HG02798 (cell line): ENCODE measurements around the gene FAM76B.
A peak's percentile ranks its signal among the peaks of the same experiment; 100 is the strongest.

Experiments
- ATAC-seq: cut with Tn5 transposase; IDR thresholded peaks from one replicate; pipeline ENCODE4 v1.9.1; 2021; ENCODE audit warnings: mild to moderate bottlenecking; ENCODE audit not compliant: unreplicated experiment, poor library complexity

Gene FAM76B

GRCh38 chr11:95792700-95793099, 3.1 kb upstream of the FAM76B start:
- ATAC-seq: no peak

DNA sequence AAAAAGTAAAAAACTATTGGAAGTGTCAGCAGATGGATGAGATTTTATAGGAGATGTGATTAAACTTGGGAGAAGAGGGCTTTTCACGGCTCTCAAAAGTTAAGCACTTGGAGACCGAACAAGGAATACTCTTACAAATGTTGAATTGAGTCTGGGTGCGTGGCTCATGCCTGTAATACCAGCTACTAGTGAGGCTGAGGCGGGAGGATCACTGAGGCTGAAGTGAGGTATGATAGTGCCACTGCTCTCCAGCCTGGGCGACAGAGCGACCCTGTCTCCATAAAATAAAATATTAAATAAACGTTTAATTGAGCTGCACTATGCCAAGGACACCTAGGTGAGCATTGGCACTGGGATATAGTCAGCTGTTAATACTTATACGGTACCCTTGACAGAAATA, 2.6 kb upstream of the FAM76B start:
- no peak for ATAC-seq

DNA sequence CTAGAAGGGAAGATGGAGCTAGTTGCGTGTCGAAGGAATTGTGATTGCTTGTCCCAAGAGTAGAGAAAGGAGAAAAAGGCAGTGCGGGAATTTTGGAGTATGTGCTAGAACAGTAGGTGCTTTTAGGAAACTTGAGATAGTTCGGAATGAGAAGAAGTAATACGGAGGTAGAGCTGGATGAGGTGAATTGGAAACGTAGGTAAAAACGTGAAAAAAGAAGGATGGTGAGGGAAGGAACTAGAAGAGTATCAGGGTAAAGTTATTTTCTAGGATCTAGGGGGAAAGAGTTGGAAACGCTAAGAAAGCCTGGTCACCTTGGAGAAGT, 2.1 kb upstream of the FAM76B start:
- no peak for ATAC-seq

GRCh38 chr11:95790933-95791708, 1.5 kb upstream of the FAM76B start:
- ATAC-seq: no peak

- ATAC-seq: peak; percentile 73
Measured at GRCh38 chr11:95790123-95790932, 746 bp upstream of the FAM76B start, which contains the start of gene CEP57. TSS of gene CEP57 (plus strand) at chr11:95790498. CDS start at chr11:95790699, 201 bp downstream.

DNA sequence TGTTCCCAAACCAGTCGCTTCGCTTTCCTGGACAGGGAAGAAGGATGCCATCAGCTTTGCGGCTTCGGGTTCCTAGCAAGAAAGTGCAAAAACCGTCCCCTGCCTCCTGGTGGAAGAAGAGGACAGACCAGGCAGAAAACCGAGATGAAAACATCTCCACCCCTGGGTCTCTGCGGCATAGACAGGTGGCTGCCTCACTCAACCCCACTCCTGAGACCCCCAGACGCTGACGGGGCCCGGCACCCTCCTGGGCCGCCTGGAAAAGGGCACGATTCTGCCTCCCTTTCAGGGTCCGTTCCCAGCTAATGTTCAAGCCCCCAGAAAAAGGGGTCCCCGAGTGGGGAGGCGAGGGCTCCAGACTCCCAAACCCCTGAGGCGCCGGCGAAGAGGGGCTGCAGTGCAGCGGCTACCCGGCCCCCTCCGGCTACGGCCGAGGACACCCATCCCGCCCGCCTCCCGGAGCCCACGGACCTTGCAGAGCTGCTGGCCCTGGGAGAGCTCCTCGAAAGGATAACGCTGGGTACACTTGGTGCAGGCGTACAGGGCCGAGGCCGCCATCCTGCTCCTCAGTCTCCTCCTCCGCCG, 569 bp downstream of the FAM76B start:
- ATAC-seq: no peak

DNA sequence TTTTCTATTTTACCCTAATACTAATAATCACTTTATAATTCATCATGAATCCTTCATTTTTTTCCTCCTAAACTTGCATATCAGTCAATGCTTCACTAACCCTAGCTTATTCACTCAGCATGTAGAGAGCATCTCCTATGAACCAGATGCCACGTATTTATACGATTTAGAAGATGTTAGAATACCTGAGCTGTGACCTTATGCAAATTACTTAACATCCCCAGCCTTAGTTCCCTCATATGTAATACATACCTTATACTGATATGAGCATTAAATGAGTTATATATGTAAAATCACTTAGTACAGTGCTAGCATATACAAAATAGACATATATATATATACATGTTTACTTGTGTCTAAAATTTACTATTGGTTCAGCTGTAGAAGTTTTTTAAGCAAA, 9.0 kb downstream of the FAM76B start:
- ATAC-seq: no peak

GRCh38 chr11:95778699-95779098, 10.9 kb downstream of the FAM76B start:
- no peak for ATAC-seq

GRCh38 chr11:95776859-95777258, 12.7 kb downstream of the FAM76B start:
- ATAC-seq: no peak

DNA sequence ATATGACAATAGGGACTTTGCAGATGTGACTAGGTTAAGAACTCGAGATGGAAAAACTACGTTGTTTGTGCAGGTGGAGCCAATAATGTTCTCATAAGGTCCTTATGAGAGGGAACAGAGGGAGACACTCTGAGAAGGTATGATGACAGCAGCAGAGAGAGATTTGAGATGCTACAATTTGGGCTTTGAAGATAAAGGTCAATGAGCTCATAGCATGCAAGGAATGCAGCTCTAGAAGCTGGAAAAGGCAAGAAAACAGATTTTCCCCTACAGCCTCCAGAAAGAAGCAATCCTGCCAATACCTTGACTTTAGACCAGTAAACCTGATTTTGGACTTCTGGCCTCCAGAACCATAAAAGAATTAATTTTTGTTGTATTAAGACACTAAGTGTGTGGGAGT, 21.1 kb downstream of the FAM76B start:
- no peak for ATAC-seq

DNA sequence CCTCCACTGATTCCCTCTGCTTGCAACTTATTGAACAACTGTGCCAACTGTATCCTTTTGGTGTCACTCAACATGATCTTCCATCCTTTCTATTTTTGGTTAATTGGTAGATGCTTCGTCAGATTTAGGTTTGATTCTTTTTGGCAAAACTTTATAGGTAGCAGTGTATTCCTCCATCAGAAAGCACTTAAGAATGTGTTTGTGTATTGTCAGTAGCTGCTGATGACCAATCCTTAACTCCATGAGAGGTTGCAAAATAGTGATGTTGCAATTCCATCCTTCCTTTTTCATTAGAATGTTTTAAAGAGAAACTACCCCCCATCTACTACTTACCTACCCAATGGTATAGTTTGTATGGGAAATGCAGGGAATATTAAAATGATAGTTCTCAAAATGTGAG, 22.1 kb downstream of the FAM76B start:
- no peak for ATAC-seq

GRCh38 chr11:95766701-95767100, 22.9 kb downstream of the FAM76B start:
- no peak for ATAC-seq

- peak; percentile 69 for ATAC-seq
Measured at GRCh38 chr11:95764267-95764898, 25.2 kb downstream of the FAM76B start.

DNA sequence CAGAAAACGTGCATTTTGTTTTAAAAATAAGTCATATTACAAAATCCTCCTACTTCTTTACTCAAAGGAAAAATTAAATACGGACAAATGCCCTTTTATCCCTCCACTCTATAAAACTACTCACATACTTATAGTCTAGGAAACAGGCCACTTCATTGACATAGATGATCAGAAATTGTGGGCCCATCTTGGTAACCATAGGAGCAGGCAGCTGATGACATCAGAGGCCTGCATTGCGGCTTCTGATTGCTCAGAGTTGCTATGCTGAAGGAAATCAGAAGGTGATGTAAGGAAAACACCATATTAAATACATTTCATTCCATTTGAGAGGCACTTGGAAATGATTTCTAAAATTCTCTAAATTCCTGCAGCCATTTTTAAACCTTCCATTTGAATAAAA, 27.0 kb downstream of the FAM76B start:
- no peak for ATAC-seq

DNA sequence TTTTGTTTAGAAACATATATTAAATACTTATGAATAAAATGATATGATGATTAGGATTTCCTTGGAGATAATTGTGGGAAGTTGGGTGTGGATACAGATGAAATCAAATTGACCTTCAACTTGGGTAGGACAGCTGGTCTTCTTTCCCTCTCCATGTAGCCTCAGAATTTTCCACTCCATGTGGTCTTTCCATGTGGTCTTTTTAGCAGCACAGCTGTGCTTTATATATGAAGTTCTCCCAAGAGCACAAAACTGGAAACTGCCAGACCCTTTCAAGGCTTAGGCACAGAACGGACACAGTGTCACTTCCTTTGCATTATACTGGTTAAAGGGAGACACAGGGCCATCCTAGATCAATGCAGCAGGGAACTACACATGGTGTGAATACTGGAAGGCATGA, 28.6 kb downstream of the FAM76B start:
- no peak for ATAC-seq

DNA sequence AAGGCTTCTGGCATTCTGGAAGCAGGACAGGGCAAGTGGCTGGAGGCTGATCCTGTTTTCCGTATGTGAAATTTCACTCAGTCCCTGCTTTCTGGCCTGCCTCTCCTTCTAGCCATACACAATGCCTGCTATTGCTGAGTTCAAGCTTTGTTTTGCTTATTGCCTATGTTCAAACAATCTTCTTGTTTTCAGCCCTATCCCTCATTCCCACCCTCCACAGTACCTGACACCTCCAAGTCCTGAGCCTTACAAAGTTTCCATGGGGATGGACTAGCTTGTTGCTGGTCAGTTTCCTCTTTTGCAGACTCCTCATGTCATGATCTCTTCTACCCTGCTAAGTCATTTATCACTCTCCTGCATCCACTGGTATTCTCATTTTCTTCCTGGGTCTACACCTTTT, 38.1 kb downstream of the FAM76B start:
- no peak for ATAC-seq

GRCh38 chr11:95750101-95750500, 39.5 kb downstream of the FAM76B start:
- ATAC-seq: no peak

DNA sequence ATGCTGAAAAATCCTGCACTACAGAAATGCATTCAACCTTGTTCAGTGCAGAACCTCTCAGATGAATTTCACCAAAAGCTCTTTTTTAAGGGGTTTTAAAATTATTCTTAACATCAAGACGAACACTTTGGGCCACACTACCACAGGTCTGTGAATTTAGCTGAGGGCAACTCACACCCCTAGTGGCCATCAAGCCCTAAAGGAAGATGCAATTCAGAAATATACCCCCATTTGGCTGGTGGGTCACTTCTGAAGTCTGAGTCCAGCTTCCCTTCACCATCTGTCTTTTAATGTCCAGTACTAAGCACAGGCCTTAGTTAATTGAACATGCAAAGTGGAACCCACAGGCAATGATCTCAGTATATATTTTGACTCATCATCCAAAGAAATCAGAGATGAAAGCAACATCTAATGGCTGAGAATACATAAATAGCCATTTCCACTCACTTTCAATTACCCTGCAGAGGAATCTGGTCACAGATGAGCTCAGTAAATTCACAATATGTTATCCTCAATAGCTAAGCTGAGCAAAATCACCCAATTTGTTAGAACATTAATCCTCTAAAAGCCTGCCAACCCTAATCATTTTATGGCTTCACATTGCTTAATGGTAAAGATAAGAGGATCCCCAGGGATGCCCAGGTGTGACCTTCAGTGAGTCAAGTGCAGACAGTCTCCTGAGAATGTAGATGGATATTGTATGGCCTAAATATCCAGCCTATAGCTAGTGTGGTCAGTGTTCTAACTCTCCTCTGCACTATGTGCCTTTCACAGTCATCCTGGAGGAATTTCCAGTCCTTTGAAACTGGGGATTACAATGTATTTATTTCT, 50.3 kb downstream of the FAM76B start:
- ATAC-seq: no peak

- no peak for ATAC-seq
Measured at GRCh38 chr11:95736809-95737208, 52.8 kb downstream of the FAM76B start.

- ATAC-seq: no peak
Measured at GRCh38 chr11:95736355-95736754, 53.2 kb downstream of the FAM76B start.
